Measurements from ENCODE around the gene CADM3. TPM values are rescaled to one million over a fixed set of nuclear protein-coding genes. Genes with fewer than 3 reads are reported as not detected.

CADM3 gene
- total RNA-seq, 2 experiments from 2014 or later: not detected

GRCh38 chr1:159161001-159161718 is 10.3 kb upstream of the CADM3 start:
- ATAC-seq (peak; percentile 84), DNase-seq (peak; percentile 68)
- Mint-ChIP-seq H3K36me3 (ENCODE audit: low read depth) (no peaks in the 10 kb centered on the region), H3K4me3 (no peak overlapping the region), H3K27ac (no peak overlapping the region), H3K27me3 (ENCODE audit: low read depth) (peaks cover 40% of the 10 kb centered on the region), H3K9me3 (ENCODE audit: insufficient read depth) (no peaks in the 10 kb centered on the region), H3K4me1 (ENCODE audit: low read depth) (no peaks in the 10 kb centered on the region)
- CTCF ChIA-PET: interaction anchor here (0.8 to 3.8 kb wide), 7 partner anchors 31 to 958 kb away, joined by 3 to 29 read pairs (median 4); no protein-coding TSS in a partner anchor
- POLR2A ChIA-PET: no interaction called here

- Mint-ChIP-seq H3K9me3 (ENCODE audit: insufficient read depth) (no peaks in the 10 kb centered on the region), H3K4me1 (ENCODE audit: low read depth) (no peaks in the 10 kb centered on the region), H3K4me3 (no peak overlapping the region), H3K27ac (no peak overlapping the region), H3K36me3 (ENCODE audit: low read depth) (no peaks in the 10 kb centered on the region), H3K27me3 (ENCODE audit: low read depth) (peaks cover 39% of the 10 kb centered on the region)
- ATAC-seq (no peak), DNase-seq (no peak)
- CTCF ChIA-PET: interaction anchor here (0.8 to 3.8 kb wide), 7 partner anchors 30 to 958 kb away, joined by 3 to 29 read pairs (median 4); no protein-coding TSS in a partner anchor
- POLR2A ChIA-PET: no interaction called here
These were observed 9.7 kb upstream of the CADM3 start for GRCh38 chr1:159161719-159162026.

- Mint-ChIP-seq H3K27me3 (ENCODE audit: low read depth) (peaks cover 35% of the 10 kb centered on the region), H3K4me3 (no peak overlapping the region), H3K9me3 (ENCODE audit: insufficient read depth) (no peaks in the 10 kb centered on the region), H3K4me1 (ENCODE audit: low read depth) (no peaks in the 10 kb centered on the region), H3K36me3 (ENCODE audit: low read depth) (no peaks in the 10 kb centered on the region), H3K27ac (no peak overlapping the region)
- POLR2A ChIA-PET: no interaction called here
- ATAC-seq (no peak), DNase-seq (no peak)
- CTCF ChIA-PET: interaction anchor here (1.2 to 3.8 kb wide), 5 partner anchors 34 to 52 kb away, joined by 4 to 29 read pairs (median 4); no protein-coding TSS in a partner anchor
These were observed 8.7 kb upstream of the CADM3 start for GRCh38 chr1:159162516-159163265.

- Mint-ChIP-seq H3K9me3 (ENCODE audit: insufficient read depth) (no peaks in the 10 kb centered on the region), H3K4me3 (no peak overlapping the region), H3K4me1 (ENCODE audit: low read depth) (no peaks in the 10 kb centered on the region), H3K27ac (no peak overlapping the region), H3K27me3 (ENCODE audit: low read depth) (peaks cover 39% of the 10 kb centered on the region), H3K36me3 (ENCODE audit: low read depth) (no peaks in the 10 kb centered on the region)
- ATAC-seq (no peak), DNase-seq (no peak)
- ChIA-PET CTCF (interaction anchor here (1.2 to 1.3 kb wide), 2 partner anchors 33 to 50 kb away, joined by 4 read pairs; no protein-coding TSS in a partner anchor), POLR2A (no interaction called here)
These were observed 7.7 kb upstream of the CADM3 start for GRCh38 chr1:159163614-159164228.

- Mint-ChIP-seq H3K27me3 (ENCODE audit: low read depth) (peaks cover 60% of the 10 kb centered on the region), H3K27ac (no peak overlapping the region), H3K9me3 (ENCODE audit: insufficient read depth) (no peaks in the 10 kb centered on the region), H3K4me1 (ENCODE audit: low read depth) (no peaks in the 10 kb centered on the region), H3K4me3 (no peak overlapping the region), H3K36me3 (ENCODE audit: low read depth) (no peaks in the 10 kb centered on the region)
- DNase-seq (no peak), ATAC-seq (no peak)
- ChIA-PET POLR2A (no interaction called here), CTCF (no interaction called here)
These were observed 3.4 kb upstream of the CADM3 start for GRCh38 chr1:159168043-159168442.

- no peak overlapping the region for H3K4me3 Mint-ChIP-seq
- ChIA-PET POLR2A (no interaction called here), CTCF (no interaction called here)
- no peaks in the 10 kb centered on the region for H3K9me3 Mint-ChIP-seq (ENCODE audit: insufficient read depth)
- H3K27me3 Mint-ChIP-seq (ENCODE audit: low read depth): peaks cover 68% of the 10 kb centered on the region
- no peak overlapping the region for H3K27ac Mint-ChIP-seq
- H3K4me1 Mint-ChIP-seq (ENCODE audit: low read depth): no peaks in the 10 kb centered on the region
- DNase-seq (no peak), ATAC-seq (no peak)
- no peaks in the 10 kb centered on the region for H3K36me3 Mint-ChIP-seq (ENCODE audit: low read depth)
These were observed 776 bp upstream of the CADM3 start for GRCh38 chr1:159170639-159171038.

GRCh38 chr1:159171688-159172501 is 480 bp downstream of the CADM3 start:
- CTCF ChIA-PET: no interaction called here

GRCh38 chr1:159172614-159173291 is 1.3 kb downstream of the CADM3 start:
- no peak overlapping the region for H3K27ac Mint-ChIP-seq
- CTCF ChIA-PET: interaction anchor here (0.7 to 1.4 kb wide), 2 partner anchors 40 to 1153 kb away, joined by 3 to 4 read pairs; no protein-coding TSS in a partner anchor
- H3K9me3 Mint-ChIP-seq (ENCODE audit: insufficient read depth): no peaks in the 10 kb centered on the region

More at GRCh38 chr1:159171688-159172501, 480 bp downstream of the CADM3 start:
- POLR2A ChIA-PET: no interaction called here
- DNase-seq: no peak
- H3K27ac Mint-ChIP-seq: no peak overlapping the region
- no peak for ATAC-seq
- no peak overlapping the region for H3K4me3 Mint-ChIP-seq
- H3K27me3 Mint-ChIP-seq (ENCODE audit: low read depth): peaks cover 59% of the 10 kb centered on the region
- no peaks in the 10 kb centered on the region for H3K36me3 Mint-ChIP-seq (ENCODE audit: low read depth)
- H3K9me3 Mint-ChIP-seq (ENCODE audit: insufficient read depth): no peaks in the 10 kb centered on the region
- H3K4me1 Mint-ChIP-seq (ENCODE audit: low read depth): no peaks in the 10 kb centered on the region

GRCh38 chr1:159173320-159173719 is 1.9 kb downstream of the CADM3 start:
- H3K4me3 Mint-ChIP-seq: no peak overlapping the region
- CTCF ChIA-PET: interaction anchor here (0.7 to 1.4 kb wide), 2 partner anchors 41 to 1154 kb away, joined by 3 to 4 read pairs; no protein-coding TSS in a partner anchor
- H3K27ac Mint-ChIP-seq: no peak overlapping the region
- peaks cover 51% of the 10 kb centered on the region for H3K27me3 Mint-ChIP-seq (ENCODE audit: low read depth)
- no peaks in the 10 kb centered on the region for H3K9me3 Mint-ChIP-seq (ENCODE audit: insufficient read depth)
- H3K36me3 Mint-ChIP-seq (ENCODE audit: low read depth): no peaks in the 10 kb centered on the region
- ATAC-seq: no peak
- no peaks in the 10 kb centered on the region for H3K4me1 Mint-ChIP-seq (ENCODE audit: low read depth)
- POLR2A ChIA-PET: no interaction called here
- no peak for DNase-seq

More at GRCh38 chr1:159172614-159173291, 1.3 kb downstream of the CADM3 start:
- DNase-seq (no peak), ATAC-seq (no peak)
- H3K4me3 Mint-ChIP-seq: no peak overlapping the region
- peaks cover 57% of the 10 kb centered on the region for H3K27me3 Mint-ChIP-seq (ENCODE audit: low read depth)
- POLR2A ChIA-PET: no interaction called here
- H3K4me1 Mint-ChIP-seq (ENCODE audit: low read depth): no peaks in the 10 kb centered on the region
- H3K36me3 Mint-ChIP-seq (ENCODE audit: low read depth): no peaks in the 10 kb centered on the region

GRCh38 chr1:159175571-159175970 is 4.2 kb downstream of the CADM3 start:
- ChIA-PET POLR2A (no interaction called here), CTCF (no interaction called here)
- Mint-ChIP-seq H3K4me3 (no peak overlapping the region), H3K9me3 (ENCODE audit: insufficient read depth) (no peaks in the 10 kb centered on the region), H3K27me3 (ENCODE audit: low read depth) (peaks cover 42% of the 10 kb centered on the region), H3K4me1 (ENCODE audit: low read depth) (no peaks in the 10 kb centered on the region), H3K36me3 (ENCODE audit: low read depth) (no peaks in the 10 kb centered on the region), H3K27ac (no peak overlapping the region)
- DNase-seq: no peak
- ATAC-seq: no peak

- DNase-seq (peak; percentile 67), ATAC-seq (peak; percentile 77)
- peaks cover 37% of the 10 kb centered on the region for H3K27me3 Mint-ChIP-seq (ENCODE audit: low read depth)
- H3K4me1 Mint-ChIP-seq (ENCODE audit: low read depth): no peaks in the 10 kb centered on the region
- no peaks in the 10 kb centered on the region for H3K36me3 Mint-ChIP-seq (ENCODE audit: low read depth)
- CTCF ChIA-PET: interaction anchor here (1.5 kb wide), 1 partner anchor 20 kb away, joined by 3 read pairs; no protein-coding TSS in a partner anchor
- no peaks in the 10 kb centered on the region for H3K9me3 Mint-ChIP-seq (ENCODE audit: insufficient read depth)
- no peak overlapping the region for H3K4me3 Mint-ChIP-seq
- POLR2A ChIA-PET: no interaction called here
- no peak overlapping the region for H3K27ac Mint-ChIP-seq
These were observed 6.0 kb downstream of the CADM3 start for GRCh38 chr1:159177272-159177907.

All from activated CD8-positive, alpha-beta T cell treated with anti-CD3 and anti-CD28 coated beads, Interleukin-2, amount 10 ng/mL, durations not matched to agents 7 days and 5 days (primary cell).